HL-60 (cell line): ENCODE results near the gene ACCSL.

Experiments used
- CTCF ChIP-seq: IDR thresholded peaks from one replicate; pipeline ENCODE4 v1.5.1; 2011; ENCODE audit warnings: low read length, control low read depth, inconsistent platforms; ENCODE audit not compliant: insufficient read depth
- GABPA ChIP-seq: IDR thresholded peaks from 2 replicates; pipeline ENCODE4 v1.6.1; 2012; ENCODE audit warnings: low read depth
- POLR2AphosphoS5 ChIP-seq: IDR thresholded peaks from 2 replicates; pipeline ENCODE4 v1.6.1; 2012; ENCODE audit warnings: low read depth
- REST ChIP-seq: IDR thresholded peaks from 2 replicates; pipeline ENCODE4 v1.6.1; 2012; ENCODE audit warnings: low read depth; ENCODE audit not compliant: insufficient replicate concordance

- no peak for TF ChIP-seq CTCF
- no peak for TF ChIP-seq GABPA
- TF ChIP-seq POLR2AphosphoS5 = no peak
- TF ChIP-seq REST = no peak
These were observed 43.9 kb upstream of the ACCSL start for GRCh38 chr11:44003736-44004451.
